Measurements from ENCODE around the gene SERF2. TPM values are rescaled to one million over a fixed set of nuclear protein-coding genes. Genes with fewer than 3 reads are reported as not detected.
"Not testable (repeated sequence)": the region's sequence is repeated elsewhere in the genome, so short reads cannot be mapped to it uniquely, and the experiment has no call there.

Gene SERF2
- total RNA-seq, 4 donors from 2014 or later: 790 to 927 (median 897) TPM

DNA sequence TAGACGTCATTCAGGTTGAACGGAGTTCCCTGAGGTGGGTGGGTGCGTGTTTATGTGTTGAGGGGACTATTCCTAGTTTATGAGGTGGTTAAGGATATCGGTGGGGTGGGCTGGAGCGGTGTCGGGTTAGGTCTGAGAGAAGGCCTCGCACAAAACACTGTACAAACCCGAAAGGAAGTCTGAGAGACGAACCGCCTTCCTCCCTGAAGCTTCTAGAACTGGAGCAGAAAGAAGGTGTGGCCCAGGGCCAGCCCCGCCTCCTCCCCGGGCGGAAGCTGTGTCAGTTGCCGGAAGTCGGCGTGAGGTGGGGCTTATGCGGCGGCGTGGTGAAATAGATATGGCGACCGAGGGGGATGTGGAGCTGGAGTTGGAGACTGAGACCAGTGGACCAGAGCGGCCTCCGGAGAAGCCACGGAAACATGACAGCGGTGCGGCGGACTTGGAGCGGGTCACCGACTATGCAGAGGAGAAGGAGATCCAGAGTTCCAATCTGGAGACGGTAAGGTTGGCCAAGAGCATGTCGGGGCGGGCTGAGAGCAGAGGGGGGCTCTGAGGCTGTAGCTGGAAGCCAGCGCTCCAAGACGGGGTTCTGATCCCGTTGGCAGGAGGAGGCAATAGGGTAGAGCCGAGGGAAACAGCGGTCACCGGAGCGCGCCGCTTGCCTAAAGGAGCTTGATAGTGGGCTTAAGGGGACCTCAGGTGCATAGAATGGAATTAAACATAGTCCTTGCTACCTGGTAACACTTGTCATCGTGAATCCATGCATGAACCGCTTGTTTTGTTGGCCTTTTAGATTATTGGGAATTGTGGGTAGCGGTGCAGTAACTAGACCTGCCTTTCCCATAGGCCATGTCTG is 8.4 kb downstream of the SERF2 start, which contains the start of gene HYPK:
Gene HYPK, plus strand, starts transcription at position 314 of the 856 bp plus-strand sequence. Its CDS starts 24 bp downstream, at position 338.
- TF ChIP-seq, protein P1, sequence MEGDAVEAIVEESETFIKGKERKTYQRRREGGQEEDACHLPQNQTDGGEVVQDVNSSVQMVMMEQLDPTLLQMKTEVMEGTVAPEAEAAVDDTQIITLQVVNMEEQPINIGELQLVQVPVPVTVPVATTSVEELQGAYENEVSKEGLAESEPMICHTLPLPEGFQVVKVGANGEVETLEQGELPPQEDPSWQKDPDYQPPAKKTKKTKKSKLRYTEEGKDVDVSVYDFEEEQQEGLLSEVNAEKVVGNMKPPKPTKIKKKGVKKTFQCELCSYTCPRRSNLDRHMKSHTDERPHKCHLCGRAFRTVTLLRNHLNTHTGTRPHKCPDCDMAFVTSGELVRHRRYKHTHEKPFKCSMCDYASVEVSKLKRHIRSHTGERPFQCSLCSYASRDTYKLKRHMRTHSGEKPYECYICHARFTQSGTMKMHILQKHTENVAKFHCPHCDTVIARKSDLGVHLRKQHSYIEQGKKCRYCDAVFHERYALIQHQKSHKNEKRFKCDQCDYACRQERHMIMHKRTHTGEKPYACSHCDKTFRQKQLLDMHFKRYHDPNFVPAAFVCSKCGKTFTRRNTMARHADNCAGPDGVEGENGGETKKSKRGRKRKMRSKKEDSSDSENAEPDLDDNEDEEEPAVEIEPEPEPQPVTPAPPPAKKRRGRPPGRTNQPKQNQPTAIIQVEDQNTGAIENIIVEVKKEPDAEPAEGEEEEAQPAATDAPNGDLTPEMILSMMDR (IDR thresholded peaks at IDR 0.05): no peak
- peak; percentile 77 for DNase-seq (ENCODE audit: low spot score)
- ATAC-seq (ENCODE audit: low FRiP score): peak; percentile 88

DNA sequence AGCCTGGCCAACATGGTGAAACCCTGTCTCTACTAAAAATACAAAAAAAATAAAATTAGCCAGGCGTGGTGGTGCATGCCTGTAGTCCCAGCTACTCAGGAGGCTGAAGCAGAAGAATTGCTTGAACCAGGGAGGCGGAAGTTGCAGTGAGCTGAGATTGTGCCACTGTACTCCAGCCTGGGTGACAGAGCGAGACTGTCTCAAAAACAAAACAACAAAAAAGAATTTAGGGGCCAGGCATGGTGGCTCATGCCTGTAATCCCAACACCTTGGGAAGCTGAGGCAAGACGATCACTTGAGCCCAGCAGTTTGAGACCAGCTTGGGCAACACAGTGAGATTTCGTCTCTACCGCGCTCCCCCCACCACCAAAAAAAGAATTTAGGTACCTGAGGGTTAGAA is 10.6 kb downstream of the SERF2 start:
- not testable (repeated sequence) for ATAC-seq (ENCODE audit: low FRiP score); DNase-seq (ENCODE audit: low spot score)

DNA sequence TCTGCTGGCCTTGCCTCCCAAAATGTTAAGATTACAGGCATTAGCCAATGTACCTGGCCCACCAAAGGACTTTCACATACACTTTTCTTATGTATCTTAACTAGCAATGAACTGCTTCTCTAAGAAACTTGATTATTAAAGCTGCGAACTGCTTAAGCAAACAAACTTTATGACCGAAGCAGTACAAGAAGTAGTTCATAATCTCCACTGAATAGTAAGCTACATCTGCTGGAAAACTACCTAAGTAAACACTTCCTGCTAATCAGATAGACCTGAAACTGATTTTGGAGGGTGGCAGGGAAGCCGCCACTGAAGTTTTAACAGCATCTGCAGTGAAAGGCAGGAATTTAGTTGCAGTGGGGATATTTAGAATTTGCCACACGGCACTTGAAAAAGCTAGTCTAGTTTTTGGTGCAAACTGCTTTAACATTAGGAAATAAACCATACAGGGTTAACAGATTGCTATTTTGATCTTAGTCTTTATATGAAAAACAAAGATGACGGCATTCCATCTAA is 16.4 kb downstream of the SERF2 start:
- ATAC-seq (ENCODE audit: low FRiP score): no peak
- TF ChIP-seq, protein P1 (IDR thresholded peaks at IDR 0.05): no peak
- no peak for DNase-seq (ENCODE audit: low spot score)

DNA sequence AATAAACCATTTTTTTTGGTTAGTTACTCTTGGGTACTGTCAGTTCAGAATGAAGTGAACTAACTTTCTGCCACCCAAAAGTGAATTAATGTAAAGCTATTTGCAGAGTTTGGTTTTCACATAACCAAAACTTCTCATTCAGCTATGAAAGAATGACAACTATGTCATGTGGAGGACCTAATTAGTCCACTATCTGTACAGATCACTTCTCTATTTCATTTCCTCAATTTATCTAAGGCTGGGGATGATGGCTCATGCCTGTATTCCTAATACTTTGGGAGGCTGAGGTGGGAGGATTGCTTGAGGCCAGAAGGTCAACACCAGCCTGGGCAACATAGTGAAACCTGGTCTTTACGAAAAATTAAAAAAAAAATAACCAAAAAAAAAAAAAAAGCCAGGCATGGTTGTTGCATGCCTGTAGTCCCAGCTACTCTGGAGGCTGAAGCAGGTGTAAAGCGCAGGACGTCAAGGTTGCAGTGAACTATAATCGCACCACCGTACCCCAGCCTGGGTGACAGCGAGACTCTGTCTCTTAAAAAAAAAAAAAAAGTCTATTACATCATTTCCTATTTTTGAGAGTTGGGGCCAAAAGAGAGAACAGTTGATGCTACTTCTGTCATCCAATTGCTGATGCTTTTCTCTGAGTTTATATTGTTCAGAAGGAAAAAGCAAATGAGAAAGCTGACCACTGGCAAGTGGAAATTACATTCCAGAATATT is 17.0 kb downstream of the SERF2 start:
- DNase-seq (ENCODE audit: low spot score) (no peak), ATAC-seq (ENCODE audit: low FRiP score) (no peak)
- TF ChIP-seq, protein P1 (IDR thresholded peaks at IDR 0.05): no peak

DNA sequence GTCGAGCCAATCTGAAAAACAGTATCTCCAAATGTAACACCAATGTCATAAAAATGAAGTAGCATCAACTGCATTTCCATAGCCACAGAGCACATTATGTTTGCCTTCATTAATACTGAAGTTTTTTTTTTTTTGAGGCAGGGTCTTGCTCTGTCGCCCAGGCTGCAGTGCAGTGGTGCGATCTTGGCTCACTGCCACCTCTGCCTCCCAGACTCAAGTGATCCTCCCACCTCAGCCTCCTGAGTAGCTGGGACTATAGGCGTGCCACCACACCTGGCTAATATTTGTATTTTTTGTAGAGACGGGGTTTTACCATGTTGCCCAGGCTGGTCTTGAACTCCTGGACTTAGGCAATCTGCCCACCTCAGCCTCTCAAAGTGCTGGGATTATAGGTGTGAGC is 22.9 kb downstream of the SERF2 start:
- ATAC-seq (ENCODE audit: low FRiP score); DNase-seq (ENCODE audit: low spot score): not testable (repeated sequence)

DNA sequence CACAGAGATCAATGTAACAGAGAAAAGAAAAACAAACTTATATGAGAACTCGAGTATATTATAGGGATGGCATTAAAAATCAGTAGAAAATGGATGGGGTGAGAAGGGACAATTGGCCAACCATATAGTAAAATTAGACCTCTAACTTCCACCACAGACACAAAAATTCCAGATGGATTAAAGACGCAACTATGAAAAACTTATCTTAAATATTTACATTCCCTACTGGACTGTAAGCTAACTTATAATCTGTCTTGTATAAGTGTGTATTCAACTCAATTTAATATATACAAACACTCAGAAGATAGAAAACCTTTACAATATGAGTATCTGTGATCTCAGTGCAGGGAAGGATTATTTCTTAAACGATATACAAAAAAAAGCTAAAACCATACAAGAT is 29.4 kb downstream of the SERF2 start:
- no peak for DNase-seq (ENCODE audit: low spot score)
- ATAC-seq (ENCODE audit: low FRiP score): no peak
- TF ChIP-seq, protein P1 (IDR thresholded peaks at IDR 0.05): no peak

DNA sequence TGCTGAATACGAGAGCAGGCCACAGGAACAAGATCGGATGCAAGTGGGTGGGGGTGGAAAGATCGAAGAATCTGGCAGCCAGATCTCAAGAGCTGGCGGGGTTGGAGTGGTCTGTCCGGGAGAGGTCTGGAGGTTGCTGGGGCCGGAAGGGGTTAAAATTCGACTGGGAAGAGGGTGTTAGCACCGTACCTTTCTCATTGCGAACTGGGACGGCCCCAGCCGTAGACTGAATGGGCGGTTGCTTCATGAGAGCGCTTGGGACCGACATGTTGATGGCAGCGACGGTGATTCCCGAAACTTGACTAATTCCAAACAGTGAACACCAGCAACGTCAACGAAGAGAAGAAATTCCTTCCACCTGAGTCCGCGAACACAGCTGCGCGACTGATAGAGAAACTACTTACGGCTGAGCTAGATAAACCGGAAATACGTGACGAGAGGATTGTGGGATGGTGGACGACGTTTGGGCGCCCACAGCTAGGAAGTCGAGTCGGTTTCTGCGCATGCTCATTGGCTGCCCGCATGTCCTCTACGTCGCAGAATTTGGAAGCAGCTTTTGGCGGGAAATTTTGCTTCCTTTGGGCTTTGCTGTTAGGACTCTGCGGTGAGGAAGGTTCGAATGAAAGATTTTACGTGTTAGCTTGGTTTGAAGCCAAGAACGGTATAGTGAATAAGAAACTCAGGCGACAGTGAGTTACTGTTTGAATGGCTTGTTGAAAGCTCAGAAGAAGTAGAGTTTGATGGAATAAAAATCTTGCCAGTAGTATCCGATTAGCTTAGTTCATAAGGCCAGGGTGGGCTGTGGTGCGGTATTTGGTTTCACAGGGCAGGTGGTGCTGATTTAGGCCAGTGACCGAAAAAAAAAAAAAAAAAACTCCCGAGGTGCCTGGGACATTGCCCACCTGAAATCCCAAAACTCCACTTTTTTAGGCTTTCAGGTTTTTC is 32.5 kb downstream of the SERF2 start, which contains the start of gene MFAP1:
Gene MFAP1, minus strand, starts transcription at position 389 of the 945 bp plus-strand sequence. Its CDS starts 121 bp downstream, at position 268.
- TF ChIP-seq, protein P1 (IDR thresholded peaks at IDR 0.05): no peak
- ATAC-seq (ENCODE audit: low FRiP score) (peak; percentile 94), DNase-seq (ENCODE audit: low spot score) (peak; percentile 84)

DNA sequence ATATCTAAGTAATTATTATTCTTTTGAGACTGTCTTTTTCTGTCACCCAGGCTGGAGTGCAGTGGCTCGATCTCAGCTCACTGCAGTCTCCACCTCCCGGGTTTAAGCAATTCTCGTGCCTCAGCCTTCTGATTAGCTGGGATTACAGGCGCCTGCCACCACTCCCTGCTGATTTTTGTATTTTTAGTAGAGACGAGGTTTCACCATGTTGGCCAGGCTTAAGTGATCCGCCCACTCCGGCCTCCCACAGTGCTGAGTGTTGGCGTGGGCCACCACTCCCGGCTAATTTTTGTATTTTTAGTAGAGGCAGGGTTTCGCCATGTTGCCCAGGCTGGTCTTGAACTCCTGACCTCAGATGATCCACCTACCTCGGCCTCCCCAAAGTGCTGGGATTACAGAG is 33.2 kb downstream of the SERF2 start:
- ATAC-seq (ENCODE audit: low FRiP score); DNase-seq (ENCODE audit: low spot score): not testable (repeated sequence)
